Stimulated activated CD4-positive, alpha-beta T cell treated with anti-CD3 and anti-CD28 coated beads, Interleukin-2, amount 100 ng/mL, for 24 hours (primary cell): ENCODE measurements around the gene RHBDD3.

Experiments
- DNase-seq, 2 donors: peaks; one replicate each; pipeline ENCODE4 v3.0.0-alpha.2; 2020

Gene RHBDD3

GRCh38 chr22:29267858-29268510, at the start of gene RHBDD3, which contains the start of gene EWSR1:
Gene RHBDD3, minus strand, starts transcription at chr22:29267981. Its CDS starts 2,355 bp downstream, at chr22:29265626.
Gene EWSR1, plus strand, starts transcription at chr22:29268268. Its CDS starts 69 bp downstream, at chr22:29268337.
- peak; percentile 95 to 98 for DNase-seq

- DNase-seq, result no peak
Observed at GRCh38 chr22:29316141-29316828, 48.5 kb upstream of the RHBDD3 start.

- DNase-seq, result peak in 1 of 2 donors; percentile 30
Observed at GRCh38 chr22:29315286-29316140, 47.7 kb upstream of the RHBDD3 start, which contains the start of gene RASL10A. Gene RASL10A, minus strand, starts transcription at chr22:29315697. Its CDS starts 451 bp downstream, at chr22:29315246.

GRCh38 chr22:29314537-29315285, 46.9 kb upstream of the RHBDD3 start:
- no peak for DNase-seq

GRCh38 chr22:29313576-29314466, 46.0 kb upstream of the RHBDD3 start:
- no peak for DNase-seq

- DNase-seq, result peak in 1 of 2 donors; percentile 44
Observed at GRCh38 chr22:29313126-29313575, 45.4 kb upstream of the RHBDD3 start.

GRCh38 chr22:29312218-29313125, 44.7 kb upstream of the RHBDD3 start:
- no peak for DNase-seq

GRCh38 chr22:29311464-29312217, 43.9 kb upstream of the RHBDD3 start:
- no peak for DNase-seq

GRCh38 chr22:29310863-29311339, 43.1 kb upstream of the RHBDD3 start:
- DNase-seq, result peak; percentile 72 to 76

GRCh38 chr22:29310065-29310862, 42.5 kb upstream of the RHBDD3 start:
- no peak for DNase-seq

GRCh38 chr22:29309332-29310064, 41.7 kb upstream of the RHBDD3 start:
- no peak for DNase-seq

GRCh38 chr22:29308791-29309262, 41.0 kb upstream of the RHBDD3 start:
- peak in 1 of 2 donors; percentile 38 for DNase-seq

- no peak for DNase-seq
Observed at GRCh38 chr22:29308148-29308790, 40.5 kb upstream of the RHBDD3 start.

- DNase-seq, result no peak
Observed at GRCh38 chr22:29307596-29308147, 39.9 kb upstream of the RHBDD3 start.

- DNase-seq, result peak; percentile 44 to 62
Observed at GRCh38 chr22:29306835-29307595, 39.2 kb upstream of the RHBDD3 start.
